Naive thymus-derived CD4-positive, alpha-beta T cell (primary cell): ENCODE measurements around the gene UBQLN4. TPM values are rescaled to one million over a fixed set of nuclear protein-coding genes. Genes with fewer than 3 reads are reported as not detected.
A peak's percentile ranks its signal among the peaks of the same experiment; 100 is the strongest.

Source experiments
- ATAC-seq: fragments of 150-1000 bp; cut with Tn5 transposase; 2 replicates; pipeline ENCODE4 v1.10.0; 2021; ENCODE audit warnings: mild to moderate bottlenecking, moderate library complexity
- CTCF ChIA-PET: fragments of 350-600 bp; sonication (Branson Sonifier 250); formaldehyde crosslinking; loops from one replicate; lab custom pipeline; 2021; ENCODE audit warnings: antibody characterized with exemption; lab: Charles Lee
- POLR2A ChIA-PET: fragments of 350-600 bp; sonication (Branson Sonifier 250); formaldehyde crosslinking; loops from one replicate; lab custom pipeline; 2021; ENCODE audit warnings: antibody characterized with exemption, inconsistent platforms; lab: Charles Lee
- DNase-seq, 9 donors: peaks; one replicate each; pipeline versions ENCODE4 v3.0.0 to v3.0.0-alpha.2; 2020 to 2022; ENCODE audit warnings: mixed read lengths in 1 of 9
- H3K27ac ChIP-seq: one replicate; pipeline ENCODE4 v1.7.0; 2013; ENCODE audit warnings: mild to moderate bottlenecking, low read depth, low read length, moderate library complexity
- H3K27me3 ChIP-seq, 2 donors: one replicate each; pipeline ENCODE4 v1.7.0; 2013; ENCODE audit warnings: low read length in 2 of 2, mild to moderate bottlenecking in 2 of 2, moderate library complexity in 2 of 2; ENCODE audit not compliant: control insufficient read depth in 2 of 2, insufficient read depth in 2 of 2
- H3K36me3 ChIP-seq, 3 experiments: 1 replicate in 2 of 3; 2 replicates in 1 of 3; pipeline ENCODE4 v1.7.0; 2013; ENCODE audit warnings: low read length in 3 of 3, mild to moderate bottlenecking in 3 of 3, moderate library complexity in 1 of 3; ENCODE audit not compliant: insufficient read depth in 3 of 3, control insufficient read depth in 2 of 3
- H3K4me1 ChIP-seq, 2 donors: one replicate each; pipeline ENCODE4 v1.7.0; 2013; ENCODE audit warnings: low read length in 2 of 2, mild to moderate bottlenecking in 2 of 2, moderate library complexity in 1 of 2; ENCODE audit not compliant: control insufficient read depth in 2 of 2, insufficient read depth in 2 of 2
- H3K4me3 ChIP-seq: 2 replicates; pipeline ENCODE4 v1.7.0; 2013; ENCODE audit warnings: mild to moderate bottlenecking, low read length
- H3K9me3 ChIP-seq, 3 experiments: 1 replicate in 2 of 3; 2 replicates in 1 of 3; pipeline ENCODE4 v1.7.0; 2013; ENCODE audit warnings: low read length in 3 of 3; ENCODE audit not compliant: control insufficient read depth in 2 of 3
- H3K27ac Mint-ChIP-seq, 9 donors: one replicate each; pipeline ENCODE4 v1.8.0; 2020 to 2022; ENCODE audit warnings: mixed read lengths in 9 of 9, mild to moderate bottlenecking in 8 of 9, moderate library complexity in 5 of 9, inconsistent platforms in 2 of 9
- H3K27me3 Mint-ChIP-seq, 5 donors: one replicate each; pipeline ENCODE4 v1.8.0; 2021 to 2022; ENCODE audit warnings: mixed read lengths in 5 of 5, mild to moderate bottlenecking in 1 of 5
- H3K36me3 Mint-ChIP-seq, 5 donors: one replicate each; pipeline ENCODE4 v1.8.0; 2020 to 2022; ENCODE audit warnings: mixed read lengths in 5 of 5, mild to moderate bottlenecking in 3 of 5, inconsistent platforms in 1 of 5
- H3K4me1 Mint-ChIP-seq, 7 donors: one replicate each; pipeline ENCODE4 v1.8.0; 2020 to 2022; ENCODE audit warnings: mixed read lengths in 7 of 7, mild to moderate bottlenecking in 3 of 7, inconsistent platforms in 1 of 7
- H3K4me3 Mint-ChIP-seq, 10 donors: one replicate each; pipeline ENCODE4 v1.8.0; 2020 to 2022; ENCODE audit warnings: mild to moderate bottlenecking in 10 of 10, mixed read lengths in 10 of 10, moderate library complexity in 6 of 10, inconsistent platforms in 2 of 10
- H3K9me3 Mint-ChIP-seq, 11 donors: one replicate each; pipeline ENCODE4 v1.8.0; 2020 to 2022; ENCODE audit warnings: mixed read lengths in 11 of 11, mild to moderate bottlenecking in 4 of 11, inconsistent platforms in 1 of 11, moderate library complexity in 1 of 11
- intact Hi-C, 2 donors: fragments of 100-400 bp; cut with micrococcal nuclease; formaldehyde crosslinking; loops; one replicate each; pipeline ENCODE4 v1.15.1; 2023
- polyA plus RNA-seq, 2 donors: library from polyadenylated mRNA; unstranded; fragments of 300-500 nt; fragmentation: Illumina TruSeq; gene quantifications; one replicate each; pipeline ENCODE4 v1.2.3, GENCODE V29; 2021
- total RNA-seq, 6 experiments: library from RNA in 5 of 6; stranded (reverse) in 5 of 6; gene quantifications; 1 replicate in 5 of 6; 2 replicates in 1 of 6; pipeline ENCODE4 v1.2.3 and lab custom pipeline; 2021 to 2026

UBQLN4 gene
- total RNA-seq: 10 to 100 TPM; 16.2 to 37.6 (median 31.3) TPM
- 1 to 10 TPM; 6.7 to 9.9 TPM for polyA plus RNA-seq
- 23.3 reads per million, percentile 54 among the genes with 10 or more reads in this experiment for total RNA-seq (lab: John Stamatoyannopoulos, UW)

- CTCF ChIA-PET: interaction anchor here (0.7 to 1.1 kb wide), 3 partner anchors 77 to 150 kb away, joined by 3 to 5 read pairs (median 3); no protein-coding TSS in a partner anchor
- H3K4me1 ChIP-seq: peaks cover 9 to 17% of the 10 kb centered on the region in 2 donors
- POLR2A ChIA-PET: interaction anchor here (1.0 to 1.7 kb wide), 3 partner anchors 34 to 141 kb away, joined by 3 to 11 read pairs (median 3); partner anchors contain the start of gene SSR2
- Mint-ChIP-seq H3K27ac (peak within 1 kb of the TSS; percentile 85 to 98 (median 91)), H3K36me3 (peaks cover 0 to 20% (median 8%) of the 10 kb centered on the region in 5 donors), H3K4me1 (peaks cover 19 to 47% (median 35%) of the 10 kb centered on the region in 7 donors), H3K9me3 (no peaks in the 10 kb centered on the region), H3K27me3 (no peaks in the 10 kb centered on the region), H3K4me3 (peak within 1 kb of the TSS; percentile 92 to 100 (median 96))
- H3K27me3 ChIP-seq: no peaks in the 10 kb centered on the region
- intact Hi-C loops: loop anchor here (1.0 to 10.0 kb wide), 27 partner anchors 28 to 1833 kb away; partner anchors contain the start of genes CCT3 (in 2 of the 2), FDPS (in 2 of the 2), KHDC4 (in 2 of the 2) and RIT1 (in 2 of the 2)
- H3K9me3 ChIP-seq: no peaks in the 10 kb centered on the region
- DNase-seq: peak; percentile 65 to 90 (median 78)
- H3K27ac ChIP-seq: peak within 1 kb of the TSS; percentile 82
- H3K36me3 ChIP-seq: peaks cover 0 to 15% (median 0%) of the 10 kb centered on the region in 3 experiments
- ATAC-seq: peak; percentile 84
- peak within 1 kb of the TSS; percentile 78 for H3K4me3 ChIP-seq
Measured at GRCh38 chr1:156053768-156054499, at the start of gene UBQLN4. Gene UBQLN4 (minus strand): TSS chr1:156053798. CDS start chr1:156053701, 97 bp downstream.

DNA sequence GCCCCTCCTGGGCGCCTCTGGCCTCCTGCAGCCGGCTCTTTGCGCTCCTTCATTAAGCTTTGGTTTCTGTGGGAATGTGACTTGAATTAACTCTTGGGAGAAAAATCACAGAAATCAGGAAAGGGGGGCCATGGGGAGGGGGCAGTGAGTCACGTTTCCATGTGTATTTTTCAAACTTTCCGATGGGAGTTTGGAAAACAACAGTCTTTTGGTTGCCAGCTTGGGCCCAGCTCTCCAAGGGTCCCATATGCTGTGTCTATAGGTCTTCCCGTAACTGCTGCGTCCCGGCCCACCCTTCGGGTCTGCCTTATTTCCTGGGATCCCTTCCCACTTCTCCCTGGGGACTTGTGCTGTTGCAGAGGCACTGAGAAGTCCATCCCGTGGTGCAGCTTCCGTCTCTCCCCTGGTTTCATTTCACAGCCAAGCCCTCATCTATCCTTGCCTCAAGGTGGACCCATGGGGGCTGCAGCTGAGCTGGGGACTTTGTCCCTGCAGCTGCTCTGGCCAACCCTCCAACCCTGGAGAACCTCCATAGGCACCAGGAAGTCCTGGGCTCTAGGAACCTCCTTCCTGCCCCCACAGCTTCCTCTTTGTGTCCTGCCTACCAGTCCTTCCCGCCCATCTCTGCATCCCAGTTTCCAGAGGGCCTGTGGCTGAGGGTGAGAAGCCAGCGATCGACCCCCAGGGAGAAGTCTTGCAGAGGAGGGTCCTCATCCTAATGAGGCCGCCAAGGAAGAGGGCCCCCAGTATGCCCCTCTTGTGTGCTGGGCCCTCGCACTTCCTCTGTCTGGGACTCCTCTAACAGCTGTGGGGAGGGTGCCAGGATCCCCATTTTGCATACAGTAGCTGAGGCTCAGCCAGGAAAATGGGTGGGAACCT is 49.3 kb upstream of the UBQLN4 start:
- Histone ChIP-seq H3K9me3 (no peaks in the 10 kb centered on the region), H3K27ac (no peak overlapping the region), H3K4me1 (peaks cover 12 to 38% of the 10 kb centered on the region in 2 donors), H3K36me3 (no peaks in the 10 kb centered on the region), H3K27me3 (no peaks in the 10 kb centered on the region), H3K4me3 (no peak overlapping the region)
- peaks cover 0 to 2% (median 0%) of the 10 kb centered on the region in 11 donors for H3K9me3 Mint-ChIP-seq
- H3K27me3 Mint-ChIP-seq: peaks cover 0 to 50% (median 0%) of the 10 kb centered on the region in 5 donors
- H3K27ac Mint-ChIP-seq: peak overlapping the region in 6 of 9 donors; percentile 14 to 99 (median 86)
- no peak overlapping the region for H3K4me3 Mint-ChIP-seq
- ATAC-seq (no peak), DNase-seq (no peak)
- peaks cover 12 to 57% (median 31%) of the 10 kb centered on the region in 7 donors for H3K4me1 Mint-ChIP-seq
- ChIA-PET POLR2A (no interaction called here), CTCF (interaction anchor here (20.3 kb wide), 1 partner anchor 23 kb away, joined by 340 read pairs; no protein-coding TSS in a partner anchor)
- intact Hi-C loops: no loop called here
- peaks cover 0 to 2% (median 0%) of the 10 kb centered on the region in 5 donors for H3K36me3 Mint-ChIP-seq

GRCh38 chr1:156101880-156102279 is 48.3 kb upstream of the UBQLN4 start:
- no peak for DNase-seq
- ChIA-PET CTCF (interaction anchor here (20.3 kb wide), 1 partner anchor 24 kb away, joined by 340 read pairs; no protein-coding TSS in a partner anchor), POLR2A (no interaction called here)
- peaks cover 17 to 61% (median 36%) of the 10 kb centered on the region in 7 donors for H3K4me1 Mint-ChIP-seq
- H3K4me3 Mint-ChIP-seq: no peak overlapping the region
- H3K27ac Mint-ChIP-seq: peak overlapping the region in 3 of 9 donors; percentile 56 to 82 (median 82)
- peaks cover 0 to 47% (median 0%) of the 10 kb centered on the region in 5 donors for H3K27me3 Mint-ChIP-seq
- Histone ChIP-seq H3K4me1 (peaks cover 20 to 37% of the 10 kb centered on the region in 2 donors), H3K9me3 (no peaks in the 10 kb centered on the region), H3K36me3 (no peaks in the 10 kb centered on the region), H3K4me3 (no peak overlapping the region), H3K27me3 (no peaks in the 10 kb centered on the region), H3K27ac (no peak overlapping the region)
- H3K9me3 Mint-ChIP-seq: peaks cover 0 to 2% (median 0%) of the 10 kb centered on the region in 11 donors
- intact Hi-C loops: no loop called here
- no peak for ATAC-seq
- peaks cover 0 to 2% (median 0%) of the 10 kb centered on the region in 5 donors for H3K36me3 Mint-ChIP-seq

DNA sequence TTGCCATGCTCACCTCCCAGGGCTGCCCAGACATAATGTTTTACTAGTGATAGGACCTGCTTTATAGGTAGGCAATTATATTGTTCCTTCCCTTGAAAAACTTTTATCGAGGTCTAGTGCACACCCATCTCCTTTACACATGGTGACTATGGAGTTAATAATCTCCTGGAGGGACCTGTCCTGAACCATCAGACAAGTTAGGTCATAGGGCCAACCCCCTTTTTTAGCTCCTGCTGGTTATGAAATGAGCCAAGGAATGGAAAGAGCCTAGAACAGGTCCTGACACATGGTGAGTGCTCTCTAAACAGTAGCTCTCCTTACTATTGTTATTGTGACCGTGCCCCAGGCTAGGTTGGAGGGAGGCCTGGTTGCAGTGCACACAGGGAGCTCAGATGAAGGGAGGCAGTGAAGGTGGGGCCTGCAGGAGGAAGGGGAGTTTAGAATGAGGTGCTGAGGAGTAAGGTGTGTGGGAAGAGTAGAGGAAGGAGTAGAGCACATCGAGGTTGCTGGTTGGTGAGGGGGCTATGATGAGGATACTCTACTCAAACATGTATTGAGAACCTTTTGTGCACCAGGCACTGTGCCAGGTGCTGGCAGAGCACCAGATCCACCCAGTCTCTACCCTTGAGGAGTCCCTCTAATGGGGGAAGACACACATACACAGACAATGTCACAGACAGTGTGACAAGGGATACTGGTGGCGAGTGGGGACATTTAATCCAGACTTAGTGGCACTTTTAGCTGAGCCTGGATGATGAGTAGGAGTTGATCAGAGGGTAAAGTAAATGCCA is 46.8 kb upstream of the UBQLN4 start:
- DNase-seq: no peak
- H3K36me3 Mint-ChIP-seq: no peaks in the 10 kb centered on the region
- H3K27me3 Mint-ChIP-seq: peaks cover 0 to 49% (median 0%) of the 10 kb centered on the region in 5 donors
- ChIA-PET CTCF (interaction anchor here (1.3 to 20.3 kb wide), 3 partner anchors 10 to 41 kb away, joined by 3 to 340 read pairs (median 8); no protein-coding TSS in a partner anchor), POLR2A (interaction anchor here (0.6 to 0.8 kb wide), 2 partner anchors 10 to 366 kb away, joined by 3 read pairs; no protein-coding TSS in a partner anchor)
- peaks cover 0 to 2% (median 0%) of the 10 kb centered on the region in 11 donors for H3K9me3 Mint-ChIP-seq
- Histone ChIP-seq H3K9me3 (no peaks in the 10 kb centered on the region), H3K36me3 (no peaks in the 10 kb centered on the region), H3K4me1 (peaks cover 25 to 42% of the 10 kb centered on the region in 2 donors), H3K27me3 (no peaks in the 10 kb centered on the region), H3K4me3 (no peak overlapping the region), H3K27ac (no peak overlapping the region)
- peaks cover 25 to 61% (median 42%) of the 10 kb centered on the region in 7 donors for H3K4me1 Mint-ChIP-seq
- peak overlapping the region in 7 of 9 donors; percentile 14 to 90 (median 40) for H3K27ac Mint-ChIP-seq
- ATAC-seq: no peak
- intact Hi-C loops: no loop called here
- H3K4me3 Mint-ChIP-seq: peak overlapping the region in 1 of 10 donors; percentile 1

DNA sequence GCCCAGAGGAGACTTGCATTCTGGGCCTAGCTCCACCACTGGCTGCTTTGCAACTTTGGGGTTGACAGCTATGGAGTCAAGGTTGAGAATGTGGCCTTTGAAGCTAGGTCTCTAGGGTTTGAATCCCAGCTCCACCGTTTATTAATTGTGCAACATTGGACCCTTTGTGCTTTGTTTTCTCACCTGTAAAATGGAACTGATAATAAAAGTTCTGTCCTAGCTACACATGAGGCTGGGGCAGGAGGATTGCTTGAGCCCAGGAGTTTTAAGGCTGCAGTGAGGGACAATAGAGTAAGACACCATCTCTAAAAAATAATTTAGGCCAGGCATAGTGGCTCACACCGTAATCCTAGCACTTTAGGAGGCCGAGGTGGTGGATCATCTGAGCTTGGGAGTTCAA is 45.7 kb upstream of the UBQLN4 start:
- no peaks in the 10 kb centered on the region for H3K27me3 ChIP-seq
- ATAC-seq: no peak
- H3K27ac ChIP-seq: no peak overlapping the region
- H3K27me3 Mint-ChIP-seq: peaks cover 0 to 49% (median 0%) of the 10 kb centered on the region in 5 donors
- H3K9me3 Mint-ChIP-seq: peaks cover 0 to 2% (median 0%) of the 10 kb centered on the region in 11 donors
- ChIA-PET CTCF (interaction anchor here (0.6 to 20.3 kb wide), 5 partner anchors 9 to 206 kb away, joined by 3 to 340 read pairs (median 3); no protein-coding TSS in a partner anchor), POLR2A (interaction anchor here (0.8 to 5.0 kb wide), 2 partner anchors 8 to 30 kb away, joined by 3 to 49 read pairs; no protein-coding TSS in a partner anchor)
- peak overlapping the region in 5 of 9 donors; percentile 2 to 54 (median 26) for H3K27ac Mint-ChIP-seq
- intact Hi-C loops: no loop called here
- no peaks in the 10 kb centered on the region for H3K36me3 ChIP-seq
- DNase-seq: no peak
- H3K4me3 ChIP-seq: no peak overlapping the region
- H3K4me1 Mint-ChIP-seq: peaks cover 20 to 55% (median 39%) of the 10 kb centered on the region in 7 donors
- no peaks in the 10 kb centered on the region for H3K36me3 Mint-ChIP-seq
- H3K4me3 Mint-ChIP-seq: no peak overlapping the region
- H3K4me1 ChIP-seq: peaks cover 22 to 31% of the 10 kb centered on the region in 2 donors
- H3K9me3 ChIP-seq: no peaks in the 10 kb centered on the region
